ENCODE data around the gene ATIC. TPM values are rescaled to one million over a fixed set of nuclear protein-coding genes. Genes with fewer than 3 reads are reported as not detected.

The ATIC gene
- total RNA-seq, 1 experiment from 2014 or later: 285 TPM

- Mint-ChIP-seq H3K27ac (no peak overlapping the region), H3K36me3 (no peaks in the 10 kb centered on the region), H3K4me1 (no peaks in the 10 kb centered on the region), H3K9me3 (no peaks in the 10 kb centered on the region), H3K4me3 (no peak overlapping the region), H3K27me3 (ENCODE audit: low read depth) (no peaks in the 10 kb centered on the region)
- ATAC-seq (no peak), DNase-seq (ENCODE audit: low spot score) (no peak)
- TF ChIP-seq CREB1 (CRISPR knock-in tag; IDR thresholded peaks at IDR 0.05) (no peak), GABPB1 (CRISPR knock-in tag; IDR thresholded peaks at IDR 0.05) (no peak), ZNF232 (CRISPR knock-in tag; IDR thresholded peaks at IDR 0.05) (no peak), CREM (CRISPR knock-in tag; IDR thresholded peaks at IDR 0.05) (no peak), FOXP1 (CRISPR knock-in tag; IDR thresholded peaks at IDR 0.05; ENCODE audit: borderline replicate concordance) (no peak), RELA (CRISPR knock-in tag; IDR thresholded peaks at IDR 0.05; ENCODE audit: borderline replicate concordance) (no peak), NR2C2 (CRISPR knock-in tag; IDR thresholded peaks at IDR 0.05) (no peak), FOXJ3 (CRISPR knock-in tag; IDR thresholded peaks at IDR 0.05; ENCODE audit: borderline replicate concordance) (no peak), GTF2I (CRISPR knock-in tag; conservative IDR thresholded peaks at IDR 0.05) (no peak), ZNF396 (CRISPR knock-in tag; IDR thresholded peaks at IDR 0.05; ENCODE audit: borderline replicate concordance) (no peak), GRHL2 (CRISPR knock-in tag; IDR thresholded peaks at IDR 0.05; ENCODE audit: insufficient replicate concordance, severe bottlenecking) (no peak), ATF6 (CRISPR knock-in tag; IDR thresholded peaks at IDR 0.05) (no peak), EMX1 (CRISPR knock-in tag; IDR thresholded peaks at IDR 0.05) (no peak), CTCF (IDR thresholded peaks at IDR 0.05) (no peak), ERG (CRISPR knock-in tag; IDR thresholded peaks at IDR 0.05) (no peak), ZNF416 (CRISPR knock-in tag; IDR thresholded peaks at IDR 0.05) (no peak)
- TF ChIP-seq, protein P1, sequence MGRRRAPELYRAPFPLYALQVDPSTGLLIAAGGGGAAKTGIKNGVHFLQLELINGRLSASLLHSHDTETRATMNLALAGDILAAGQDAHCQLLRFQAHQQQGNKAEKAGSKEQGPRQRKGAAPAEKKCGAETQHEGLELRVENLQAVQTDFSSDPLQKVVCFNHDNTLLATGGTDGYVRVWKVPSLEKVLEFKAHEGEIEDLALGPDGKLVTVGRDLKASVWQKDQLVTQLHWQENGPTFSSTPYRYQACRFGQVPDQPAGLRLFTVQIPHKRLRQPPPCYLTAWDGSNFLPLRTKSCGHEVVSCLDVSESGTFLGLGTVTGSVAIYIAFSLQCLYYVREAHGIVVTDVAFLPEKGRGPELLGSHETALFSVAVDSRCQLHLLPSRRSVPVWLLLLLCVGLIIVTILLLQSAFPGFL (CRISPR knock-in tag; IDR thresholded peaks at IDR 0.05; ENCODE audit: borderline replicate concordance): no peak
- TF ChIP-seq, protein P2, sequence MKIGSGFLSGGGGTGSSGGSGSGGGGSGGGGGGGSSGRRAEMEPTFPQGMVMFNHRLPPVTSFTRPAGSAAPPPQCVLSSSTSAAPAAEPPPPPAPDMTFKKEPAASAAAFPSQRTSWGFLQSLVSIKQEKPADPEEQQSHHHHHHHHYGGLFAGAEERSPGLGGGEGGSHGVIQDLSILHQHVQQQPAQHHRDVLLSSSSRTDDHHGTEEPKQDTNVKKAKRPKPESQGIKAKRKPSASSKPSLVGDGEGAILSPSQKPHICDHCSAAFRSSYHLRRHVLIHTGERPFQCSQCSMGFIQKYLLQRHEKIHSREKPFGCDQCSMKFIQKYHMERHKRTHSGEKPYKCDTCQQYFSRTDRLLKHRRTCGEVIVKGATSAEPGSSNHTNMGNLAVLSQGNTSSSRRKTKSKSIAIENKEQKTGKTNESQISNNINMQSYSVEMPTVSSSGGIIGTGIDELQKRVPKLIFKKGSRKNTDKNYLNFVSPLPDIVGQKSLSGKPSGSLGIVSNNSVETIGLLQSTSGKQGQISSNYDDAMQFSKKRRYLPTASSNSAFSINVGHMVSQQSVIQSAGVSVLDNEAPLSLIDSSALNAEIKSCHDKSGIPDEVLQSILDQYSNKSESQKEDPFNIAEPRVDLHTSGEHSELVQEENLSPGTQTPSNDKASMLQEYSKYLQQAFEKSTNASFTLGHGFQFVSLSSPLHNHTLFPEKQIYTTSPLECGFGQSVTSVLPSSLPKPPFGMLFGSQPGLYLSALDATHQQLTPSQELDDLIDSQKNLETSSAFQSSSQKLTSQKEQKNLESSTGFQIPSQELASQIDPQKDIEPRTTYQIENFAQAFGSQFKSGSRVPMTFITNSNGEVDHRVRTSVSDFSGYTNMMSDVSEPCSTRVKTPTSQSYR (CRISPR knock-in tag; IDR thresholded peaks at IDR 0.05): no peak
- TF ChIP-seq, protein P3, sequence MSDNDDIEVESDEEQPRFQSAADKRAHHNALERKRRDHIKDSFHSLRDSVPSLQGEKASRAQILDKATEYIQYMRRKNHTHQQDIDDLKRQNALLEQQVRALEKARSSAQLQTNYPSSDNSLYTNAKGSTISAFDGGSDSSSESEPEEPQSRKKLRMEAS (CRISPR knock-in tag; IDR thresholded peaks at IDR 0.05): no peak
- TF ChIP-seq, protein P4, sequence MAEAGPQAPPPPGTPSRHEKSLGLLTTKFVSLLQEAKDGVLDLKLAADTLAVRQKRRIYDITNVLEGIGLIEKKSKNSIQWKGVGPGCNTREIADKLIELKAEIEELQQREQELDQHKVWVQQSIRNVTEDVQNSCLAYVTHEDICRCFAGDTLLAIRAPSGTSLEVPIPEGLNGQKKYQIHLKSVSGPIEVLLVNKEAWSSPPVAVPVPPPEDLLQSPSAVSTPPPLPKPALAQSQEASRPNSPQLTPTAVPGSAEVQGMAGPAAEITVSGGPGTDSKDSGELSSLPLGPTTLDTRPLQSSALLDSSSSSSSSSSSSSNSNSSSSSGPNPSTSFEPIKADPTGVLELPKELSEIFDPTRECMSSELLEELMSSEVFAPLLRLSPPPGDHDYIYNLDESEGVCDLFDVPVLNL (CRISPR knock-in tag; IDR thresholded peaks at IDR 0.05; ENCODE audit: borderline replicate concordance, low read depth): no peak
- CTCF ChIA-PET: no interaction called here
- POLR2A ChIA-PET: no interaction called here
These were observed 20.8 kb upstream of the ATIC start for GRCh38 chr2:215290980-215291599.
